ENCODE results near the gene LDLRAD3.

The LDLRAD3 gene

GRCh38 chr11:36218283-36218921 lies 274.5 kb downstream of the LDLRAD3 start:
- DNase-seq: no peak

GRCh38 chr11:36219996-36220395 lies 276.1 kb downstream of the LDLRAD3 start:
- no peak for DNase-seq

GRCh38 chr11:36222831-36223635 lies 279.2 kb downstream of the LDLRAD3 start:
- no peak for DNase-seq

DNA sequence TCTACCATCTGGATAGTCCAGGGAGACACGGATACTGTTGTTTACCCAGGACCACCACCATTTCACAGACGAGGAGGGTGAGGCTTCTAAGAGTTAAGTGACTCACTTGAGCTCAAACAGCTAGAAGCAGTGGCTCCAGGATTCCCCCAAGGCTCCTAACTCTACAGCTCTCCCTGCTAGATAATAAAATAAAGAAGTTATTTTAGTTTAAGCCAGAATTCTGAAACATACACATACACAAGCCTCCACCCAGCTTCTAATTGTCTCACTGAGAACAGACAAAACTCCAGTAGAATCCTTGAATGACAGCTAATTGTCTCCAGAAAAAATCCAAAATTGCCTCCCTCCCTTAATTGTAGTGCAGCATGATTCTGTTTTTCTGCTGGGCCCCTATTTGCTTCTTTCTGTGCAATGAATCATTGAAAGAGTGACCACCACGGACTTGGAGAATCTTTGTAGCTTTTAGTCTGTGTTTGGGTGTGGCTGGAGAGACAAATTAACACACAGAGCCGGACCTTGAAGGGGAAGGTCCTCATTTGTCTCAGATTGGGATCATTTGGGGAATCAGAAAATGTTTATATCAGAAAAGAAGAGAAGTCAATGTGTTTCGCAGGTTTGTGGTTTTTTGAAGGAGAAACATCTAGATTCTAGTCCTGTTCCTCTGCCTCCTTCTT lies 280.5 kb downstream of the LDLRAD3 start:
- DNase-seq: no peak

DNA sequence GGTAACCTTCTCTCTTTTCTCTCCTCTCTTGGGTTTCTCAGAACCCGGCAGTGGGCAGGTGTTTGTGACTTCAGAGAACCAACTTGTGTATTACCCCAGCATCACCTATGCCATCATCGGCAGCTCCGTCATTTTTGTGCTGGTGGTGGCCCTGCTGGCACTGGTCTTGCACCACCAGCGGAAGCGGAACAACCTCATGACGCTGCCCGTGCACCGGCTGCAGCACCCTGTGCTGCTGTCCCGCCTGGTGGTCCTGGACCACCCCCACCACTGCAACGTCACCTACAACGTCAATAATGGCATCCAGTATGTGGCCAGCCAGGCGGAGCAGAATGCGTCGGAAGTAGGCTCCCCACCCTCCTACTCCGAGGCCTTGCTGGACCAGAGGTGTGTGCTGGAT lies 283.2 kb downstream of the LDLRAD3 start:
- no peak for DNase-seq

DNA sequence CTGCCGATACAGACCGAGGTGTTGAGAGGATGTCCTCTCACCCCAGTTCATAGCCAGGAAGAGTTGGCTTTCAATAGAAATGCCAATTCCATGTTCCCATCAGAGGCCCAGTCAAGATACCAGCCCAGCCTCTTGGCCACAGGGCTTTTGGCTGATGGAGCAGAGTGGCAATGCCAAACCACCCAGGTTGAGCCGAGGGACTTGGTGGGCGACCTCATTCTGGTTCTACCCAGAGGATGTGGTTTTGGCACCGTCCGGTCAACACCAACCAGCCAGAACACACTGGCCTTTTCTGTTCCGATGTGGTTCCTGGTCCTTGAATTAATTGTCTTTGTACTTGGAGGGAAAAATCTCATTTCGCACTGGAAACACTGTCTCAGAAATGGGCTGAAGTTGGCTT lies 284.8 kb downstream of the LDLRAD3 start:
- no peak for DNase-seq

DNA sequence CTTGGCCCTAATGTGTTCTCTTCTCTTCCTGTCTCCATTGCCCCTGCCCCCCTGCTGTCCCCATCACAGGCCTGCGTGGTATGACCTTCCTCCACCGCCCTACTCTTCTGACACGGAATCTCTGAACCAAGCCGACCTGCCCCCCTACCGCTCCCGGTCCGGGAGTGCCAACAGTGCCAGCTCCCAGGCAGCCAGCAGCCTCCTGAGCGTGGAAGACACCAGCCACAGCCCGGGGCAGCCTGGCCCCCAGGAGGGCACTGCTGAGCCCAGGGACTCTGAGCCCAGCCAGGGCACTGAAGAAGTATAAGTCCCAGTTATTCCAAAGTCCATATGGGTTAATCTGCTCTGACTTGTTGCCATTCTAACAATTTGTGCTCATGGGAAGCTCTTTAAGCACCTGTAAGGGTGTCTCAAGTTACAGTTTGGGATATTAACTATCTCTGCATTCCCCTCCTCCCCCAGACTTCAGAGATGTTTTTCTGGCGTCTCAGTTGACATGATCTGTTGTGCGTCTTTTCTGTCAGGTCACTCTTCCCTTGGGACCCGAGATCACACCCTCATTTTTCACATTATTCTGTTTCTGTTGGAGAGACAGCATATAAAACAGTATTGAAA lies 285.3 kb downstream of the LDLRAD3 start:
- no peak for DNase-seq

DNA sequence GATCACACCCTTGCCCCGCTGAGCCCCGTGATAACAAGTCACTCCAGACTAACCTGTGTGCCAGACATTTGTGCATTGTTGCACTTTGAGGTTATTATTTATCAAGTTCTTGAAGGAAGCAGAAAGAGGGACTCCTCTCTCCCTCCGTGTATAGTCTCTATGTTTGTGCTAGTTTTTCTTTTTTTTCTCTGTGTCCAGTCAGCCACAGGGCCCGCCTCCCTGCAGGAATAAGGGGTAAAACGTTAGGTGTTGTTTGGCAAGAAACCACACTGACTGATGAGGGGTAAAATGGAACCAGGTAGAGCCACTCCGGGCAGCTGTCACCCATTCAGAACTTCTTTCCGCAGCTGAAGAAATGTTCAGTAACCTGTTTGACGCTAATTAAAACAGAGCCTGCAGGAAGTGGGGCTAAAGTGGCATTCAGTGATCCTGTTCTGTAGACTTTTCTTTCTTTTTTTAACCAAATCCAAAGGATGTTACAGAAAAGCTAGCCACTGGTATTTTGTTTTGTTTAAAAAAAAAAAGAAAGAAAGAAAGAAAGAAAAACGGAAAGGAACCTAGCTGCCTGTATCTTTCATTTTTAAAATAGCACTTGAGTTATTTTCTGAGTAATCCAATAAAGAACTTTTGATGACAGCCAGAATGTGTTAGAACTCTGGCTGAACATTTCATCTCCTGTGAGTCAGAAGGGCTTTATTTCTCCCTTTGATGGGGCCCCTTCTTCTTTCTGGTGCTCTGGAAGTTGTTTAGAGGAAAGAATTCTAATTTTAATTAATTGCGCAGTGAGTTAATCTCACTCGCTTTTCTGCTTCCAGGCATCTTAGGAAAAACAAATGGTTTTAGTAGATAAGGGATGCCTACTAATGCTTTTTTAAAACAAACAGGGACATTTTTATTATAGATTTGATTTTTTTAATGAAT lies 287.2 kb downstream of the LDLRAD3 start:
- no peak for DNase-seq

- DNase-seq: no peak
Measured at GRCh38 chr11:36233204-36233603, 289.3 kb downstream of the LDLRAD3 start.

DNA sequence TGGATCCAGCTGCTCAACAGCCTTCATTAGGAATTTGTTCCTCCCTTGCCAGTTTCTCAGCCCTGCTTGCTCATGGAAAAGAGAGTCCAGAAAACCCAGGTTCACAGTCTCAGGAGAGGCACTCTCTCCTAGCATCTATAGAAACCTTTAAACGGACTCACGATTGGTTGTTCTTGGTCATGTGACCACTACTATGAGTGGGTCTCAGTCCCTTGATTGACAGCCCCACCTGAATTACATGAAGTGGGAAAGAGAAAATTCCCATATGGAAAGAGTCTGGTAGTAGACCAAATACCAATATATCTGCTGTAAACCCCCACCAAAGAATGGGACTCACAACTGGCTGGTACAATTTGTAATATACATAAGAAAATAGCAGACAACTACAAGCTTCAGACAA lies 291.0 kb downstream of the LDLRAD3 start:
- no peak for DNase-seq

GRCh38 chr11:36235750-36236149 lies 291.9 kb downstream of the LDLRAD3 start:
- DNase-seq: no peak

GRCh38 chr11:36237391-36237790 lies 293.5 kb downstream of the LDLRAD3 start:
- DNase-seq: no peak

DNA sequence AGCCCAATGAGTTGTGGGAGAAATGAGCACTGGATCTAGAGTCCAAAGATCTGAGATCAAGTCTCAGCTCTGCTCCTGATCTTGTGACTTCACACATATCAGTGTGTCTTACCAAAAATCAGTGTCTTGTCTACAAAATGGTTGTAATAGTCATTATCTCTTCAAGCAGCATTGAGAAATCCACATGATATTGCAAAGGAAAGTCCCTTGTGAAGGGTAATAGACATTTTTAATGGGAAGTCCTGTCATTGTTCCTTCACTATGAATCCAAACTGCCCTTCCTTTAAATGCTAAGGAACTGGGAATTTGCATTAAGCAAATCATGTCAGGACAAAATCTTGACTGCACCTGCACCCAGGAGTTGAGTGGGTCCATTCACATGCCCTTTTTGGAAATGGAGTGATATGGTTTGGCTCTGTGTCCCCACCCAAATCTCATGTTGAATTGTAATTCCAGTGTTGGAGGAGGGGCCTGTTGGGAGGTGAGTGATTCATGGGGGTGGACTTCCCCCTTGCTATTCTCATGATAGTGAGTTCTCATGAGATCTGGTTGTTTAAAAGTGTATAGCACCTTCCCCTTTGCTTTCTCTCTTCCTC lies 294.3 kb downstream of the LDLRAD3 start:
- no peak for DNase-seq

DNA sequence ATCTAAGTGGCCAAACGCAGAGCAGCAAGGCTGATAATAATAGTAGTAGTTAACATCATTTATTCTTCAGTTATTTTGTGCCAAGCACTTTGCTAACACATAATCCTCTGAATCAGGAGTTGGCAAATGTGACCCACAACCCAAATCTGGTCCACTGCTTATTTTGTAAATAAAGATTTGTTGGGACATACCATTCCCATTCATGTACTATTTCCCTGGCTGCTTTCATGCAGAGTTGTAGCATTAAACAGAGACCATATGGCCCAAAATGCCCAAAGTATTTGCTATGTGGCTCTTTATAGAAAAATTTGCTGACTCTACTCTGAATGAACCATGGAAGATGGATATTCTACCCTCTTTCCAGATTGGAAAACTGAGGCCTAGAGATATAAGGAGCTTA lies 295.0 kb downstream of the LDLRAD3 start:
- DNase-seq: no peak

DNA sequence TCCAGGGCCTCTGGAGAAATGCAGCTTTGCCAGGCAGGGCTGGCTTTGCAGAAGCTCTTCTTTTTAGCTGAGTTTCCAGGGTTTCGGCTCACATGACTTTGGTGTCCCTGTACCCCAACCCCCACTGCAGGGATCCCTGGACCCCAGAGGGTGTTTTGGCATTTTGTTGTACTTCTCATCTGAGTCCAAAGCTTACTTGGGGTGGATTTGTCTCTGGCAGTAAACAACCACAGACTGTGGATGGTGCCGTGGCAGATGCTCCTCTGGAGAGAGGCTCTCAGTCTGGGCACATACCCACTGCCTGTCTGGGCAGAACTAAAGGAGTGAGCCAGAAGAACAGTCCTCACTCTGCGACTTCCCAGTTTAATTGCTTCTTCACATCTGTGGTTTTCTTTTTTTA lies 295.8 kb downstream of the LDLRAD3 start:
- DNase-seq: no peak

GRCh38 chr11:36240173-36240572 lies 296.3 kb downstream of the LDLRAD3 start:
- DNase-seq: no peak

DNA sequence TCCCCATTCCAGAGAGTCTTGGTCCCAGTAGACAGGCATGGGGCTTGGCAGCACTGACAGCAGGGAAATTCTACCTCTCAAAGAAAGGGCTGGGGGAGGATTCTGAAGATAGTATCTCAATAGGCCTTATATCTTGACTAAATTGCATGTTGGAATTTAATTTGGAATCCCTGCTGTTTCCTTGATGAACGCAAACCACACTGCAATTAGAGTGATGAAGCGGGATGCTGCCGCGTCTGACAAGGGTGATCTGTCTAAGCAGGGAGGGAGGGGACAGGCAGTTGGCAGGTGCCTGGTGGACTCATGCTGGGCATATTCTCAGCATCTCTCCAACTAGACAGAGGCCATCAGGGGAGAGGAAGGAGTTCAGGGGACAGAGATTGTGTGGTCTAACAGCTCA lies 296.9 kb downstream of the LDLRAD3 start:
- DNase-seq: no peak

DNA sequence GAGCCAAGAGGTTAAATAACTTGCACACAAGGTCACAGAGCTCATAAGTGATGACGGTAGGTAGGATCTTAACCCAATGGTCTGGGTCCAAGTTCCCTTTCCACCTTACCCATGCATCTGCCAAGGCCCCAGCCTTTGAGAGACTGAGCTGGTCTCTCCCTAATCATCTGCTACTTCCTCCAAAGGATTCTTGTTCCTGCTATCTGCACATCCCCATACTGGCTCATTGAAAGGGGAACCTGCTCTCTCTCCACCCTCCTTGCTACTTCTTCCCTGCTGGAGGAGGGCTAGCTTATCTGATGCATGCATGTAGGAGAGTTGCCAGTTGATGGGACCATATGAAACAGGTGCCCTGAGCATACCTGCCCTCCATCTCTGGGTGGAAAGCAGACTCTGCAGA lies 297.6 kb downstream of the LDLRAD3 start:
- no peak for DNase-seq

DNA sequence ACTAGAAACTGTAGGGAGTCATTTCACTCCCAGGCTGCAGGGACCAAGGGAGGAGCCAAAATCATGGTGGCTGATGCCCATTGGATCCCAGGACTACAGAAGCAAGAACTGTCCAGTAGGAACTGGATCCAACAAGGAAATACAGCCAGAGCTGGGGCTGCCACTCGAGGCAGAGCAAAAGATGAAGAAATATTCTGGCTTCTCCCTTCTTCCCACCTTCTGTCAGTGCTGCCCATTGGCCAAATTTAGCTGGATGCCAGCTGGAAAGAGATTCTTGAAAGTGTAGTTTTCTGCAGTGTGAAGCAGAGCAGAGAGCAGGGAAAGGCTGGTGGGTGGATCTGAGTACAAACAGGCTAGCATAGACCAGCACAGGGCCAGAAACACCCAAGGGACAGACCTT lies 299.8 kb downstream of the LDLRAD3 start:
- no peak for DNase-seq

DNA sequence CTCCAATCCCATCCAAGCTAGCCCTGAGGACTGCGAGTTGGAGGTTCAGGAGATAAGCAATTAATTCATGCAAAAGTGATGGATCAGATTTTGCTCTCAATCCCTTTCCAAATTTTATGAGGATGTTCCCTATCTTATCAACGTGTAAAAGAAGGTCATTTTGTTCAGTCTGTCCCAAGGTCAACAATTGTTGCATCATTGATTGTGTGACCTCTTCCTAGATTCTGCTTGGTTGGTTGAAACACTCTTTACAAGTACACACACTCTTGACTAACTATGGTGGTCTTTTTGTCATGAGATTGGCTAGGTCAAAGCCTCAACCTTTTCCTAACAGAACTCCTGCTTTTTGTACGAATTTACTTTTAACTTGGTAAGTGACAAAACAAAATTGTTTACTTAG lies 303.6 kb downstream of the LDLRAD3 start:
- DNase-seq: no peak

- DNase-seq: no peak
Measured at GRCh38 chr11:36248436-36248835, 304.6 kb downstream of the LDLRAD3 start.

DNA sequence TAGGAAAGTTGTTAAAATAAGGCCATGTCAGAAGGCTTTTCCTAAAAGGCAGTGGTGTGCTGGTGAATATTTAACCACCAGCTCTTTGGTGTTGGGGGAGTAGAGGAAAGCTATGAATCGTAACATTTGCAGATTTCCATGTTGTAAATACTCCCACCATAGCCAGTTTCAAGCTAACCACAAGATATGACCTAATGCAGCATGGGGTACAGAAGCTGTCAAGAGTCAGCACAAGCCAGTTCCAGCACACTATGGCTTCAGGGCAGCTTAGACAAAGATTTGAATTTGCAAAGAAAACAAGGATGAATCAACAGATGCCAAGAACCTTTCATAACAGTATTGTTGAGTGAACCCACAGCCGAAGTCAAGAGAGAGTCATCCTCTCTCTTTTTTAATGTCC lies 305.4 kb downstream of the LDLRAD3 start:
- DNase-seq: no peak

All from NCI-H1930 (cell line).